ENCODE data around the gene NHLH1.

GRCh38 chr1:160370561-160371345 lies 3.9 kb downstream of the NHLH1 start:
- TF ChIP-seq, protein P1, sequence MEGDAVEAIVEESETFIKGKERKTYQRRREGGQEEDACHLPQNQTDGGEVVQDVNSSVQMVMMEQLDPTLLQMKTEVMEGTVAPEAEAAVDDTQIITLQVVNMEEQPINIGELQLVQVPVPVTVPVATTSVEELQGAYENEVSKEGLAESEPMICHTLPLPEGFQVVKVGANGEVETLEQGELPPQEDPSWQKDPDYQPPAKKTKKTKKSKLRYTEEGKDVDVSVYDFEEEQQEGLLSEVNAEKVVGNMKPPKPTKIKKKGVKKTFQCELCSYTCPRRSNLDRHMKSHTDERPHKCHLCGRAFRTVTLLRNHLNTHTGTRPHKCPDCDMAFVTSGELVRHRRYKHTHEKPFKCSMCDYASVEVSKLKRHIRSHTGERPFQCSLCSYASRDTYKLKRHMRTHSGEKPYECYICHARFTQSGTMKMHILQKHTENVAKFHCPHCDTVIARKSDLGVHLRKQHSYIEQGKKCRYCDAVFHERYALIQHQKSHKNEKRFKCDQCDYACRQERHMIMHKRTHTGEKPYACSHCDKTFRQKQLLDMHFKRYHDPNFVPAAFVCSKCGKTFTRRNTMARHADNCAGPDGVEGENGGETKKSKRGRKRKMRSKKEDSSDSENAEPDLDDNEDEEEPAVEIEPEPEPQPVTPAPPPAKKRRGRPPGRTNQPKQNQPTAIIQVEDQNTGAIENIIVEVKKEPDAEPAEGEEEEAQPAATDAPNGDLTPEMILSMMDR (IDR thresholded peaks at IDR 0.05; ENCODE audit: borderline replicate concordance, extremely low read depth, low read length, poor library complexity, severe bottlenecking): no peak
- TF ChIP-seq EZH2 (IDR thresholded peaks at IDR 0.05; ENCODE audit: borderline replicate concordance, low read depth, low read length, severe bottlenecking): no peak

Measured in DND-41 (cell line).